MCF 10A (cell line): ENCODE results near the gene TYW3. TPM values are rescaled to one million over a fixed set of nuclear protein-coding genes. Genes with fewer than 3 reads are reported as not detected.

Source experiments
- BruUV-seq: library from RNA; stranded (reverse); fragments of 400-500 nt; replicated peaks from 2 replicates; lab custom pipeline; 2021; lab: Mats Ljungman, UMichigan
- CTCF ChIA-PET: fragments of 300-600 bp; sonication (Branson Sonifier 250); formaldehyde crosslinking; extraction: SDS; loops from one replicate; lab custom pipeline; 2021; ENCODE audit warnings: antibody characterized with exemption, inconsistent platforms; lab: Yijun Ruan, JAX
- POLR2A ChIA-PET: fragments of 300-600, 350-650 bp; sonication (Branson Sonifier 250); formaldehyde crosslinking; extraction: SDS; loops from one replicate; lab custom pipeline; 2020; ENCODE audit warnings: antibody characterized with exemption, inconsistent platforms; lab: Yijun Ruan, JAX
- DNase-seq: peaks from one replicate; pipeline ENCODE4 v3.0.0-alpha.2; 2018; ENCODE audit not compliant: unreplicated experiment
- H3K27ac Mint-ChIP-seq: one replicate; pipeline ENCODE4 v1.8.0; 2022; ENCODE audit warnings: mild to moderate bottlenecking, low read depth, mixed read lengths; ENCODE audit not compliant: unreplicated experiment
- H3K27me3 Mint-ChIP-seq: one replicate; pipeline ENCODE4 v1.8.0; 2022; ENCODE audit warnings: mixed read lengths; ENCODE audit not compliant: insufficient read depth, unreplicated experiment
- H3K36me3 Mint-ChIP-seq: one replicate; pipeline ENCODE4 v1.8.0; 2022; ENCODE audit warnings: mild to moderate bottlenecking, moderate library complexity, mixed read lengths; ENCODE audit not compliant: insufficient read depth, unreplicated experiment
- H3K4me1 Mint-ChIP-seq: one replicate; pipeline ENCODE4 v1.8.0; 2022; ENCODE audit warnings: mixed read lengths; ENCODE audit not compliant: insufficient read depth, unreplicated experiment
- H3K4me3 Mint-ChIP-seq: one replicate; pipeline ENCODE4 v1.8.0; 2022; ENCODE audit warnings: mild to moderate bottlenecking, moderate library complexity, mixed read lengths; ENCODE audit not compliant: unreplicated experiment
- H3K9me3 Mint-ChIP-seq: one replicate; pipeline ENCODE4 v1.8.0; 2022; ENCODE audit warnings: mixed read lengths; ENCODE audit not compliant: unreplicated experiment
- intact Hi-C: fragments of 100-400 bp; cut with micrococcal nuclease; formaldehyde crosslinking; loops from 2 replicates; pipeline ENCODE4 v1.14.1; 2022
- total RNA-seq: library from RNA; stranded (reverse); gene quantifications from 2 replicates; pipeline ENCODE4 v1.2.3, GENCODE V29; 2022
- TF ChIP-seq, protein P1 (sequence below): fragments of 200-600 bp; IDR thresholded peaks from one replicate; pipeline ENCODE4 v1.8.0; 2022; ENCODE audit warnings: antibody characterized with exemption, mild to moderate bottlenecking; ENCODE audit not compliant: unreplicated experiment

The TYW3 gene
- total RNA-seq, 1 experiment from 2014 or later = 22.6 TPM

DNA sequence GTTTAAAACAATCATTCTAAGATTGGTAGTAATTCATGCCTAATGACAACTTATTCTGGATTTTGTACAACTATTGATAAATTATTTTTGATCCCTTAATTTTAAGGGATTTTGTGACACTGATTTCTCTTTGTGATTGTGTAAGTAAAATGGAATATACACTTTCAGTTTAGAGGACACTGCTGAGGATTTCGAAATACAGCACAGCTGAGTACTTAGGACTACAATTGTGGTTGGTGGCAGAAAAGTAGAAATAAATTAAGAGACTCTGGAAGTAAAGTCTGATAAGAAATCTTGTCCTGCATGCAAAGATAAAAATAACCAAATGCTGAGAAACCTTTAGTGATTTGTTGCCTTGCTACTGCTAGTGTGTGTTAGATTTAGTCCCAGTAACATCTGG, 40.0 kb downstream of the TYW3 start:
- CTCF ChIA-PET = interaction anchor here (0.6 to 2.6 kb wide), 7 partner anchors 39 to 437 kb away, joined by 3 to 31 read pairs (median 11); partner anchors contain the start of genes CRYZ and TYW3
- peaks cover 11% of the 10 kb centered on the region for H3K27me3 Mint-ChIP-seq
- no peaks in the 10 kb centered on the region for H3K9me3 Mint-ChIP-seq
- intact Hi-C loops = loop anchor here (1.0 to 10.0 kb wide), 3 partner anchors 280 to 862 kb away; no protein-coding TSS in a partner anchor
- no peak overlapping the region for H3K27ac Mint-ChIP-seq
- TF ChIP-seq, protein P1, sequence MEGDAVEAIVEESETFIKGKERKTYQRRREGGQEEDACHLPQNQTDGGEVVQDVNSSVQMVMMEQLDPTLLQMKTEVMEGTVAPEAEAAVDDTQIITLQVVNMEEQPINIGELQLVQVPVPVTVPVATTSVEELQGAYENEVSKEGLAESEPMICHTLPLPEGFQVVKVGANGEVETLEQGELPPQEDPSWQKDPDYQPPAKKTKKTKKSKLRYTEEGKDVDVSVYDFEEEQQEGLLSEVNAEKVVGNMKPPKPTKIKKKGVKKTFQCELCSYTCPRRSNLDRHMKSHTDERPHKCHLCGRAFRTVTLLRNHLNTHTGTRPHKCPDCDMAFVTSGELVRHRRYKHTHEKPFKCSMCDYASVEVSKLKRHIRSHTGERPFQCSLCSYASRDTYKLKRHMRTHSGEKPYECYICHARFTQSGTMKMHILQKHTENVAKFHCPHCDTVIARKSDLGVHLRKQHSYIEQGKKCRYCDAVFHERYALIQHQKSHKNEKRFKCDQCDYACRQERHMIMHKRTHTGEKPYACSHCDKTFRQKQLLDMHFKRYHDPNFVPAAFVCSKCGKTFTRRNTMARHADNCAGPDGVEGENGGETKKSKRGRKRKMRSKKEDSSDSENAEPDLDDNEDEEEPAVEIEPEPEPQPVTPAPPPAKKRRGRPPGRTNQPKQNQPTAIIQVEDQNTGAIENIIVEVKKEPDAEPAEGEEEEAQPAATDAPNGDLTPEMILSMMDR = no peak
- no peaks in the 10 kb centered on the region for H3K36me3 Mint-ChIP-seq
- H3K4me1 Mint-ChIP-seq = peaks cover 4% of the 10 kb centered on the region
- DNase-seq = peak; percentile 18
- BruUV-seq = no TSS peak
- POLR2A ChIA-PET = no interaction called here
- no peak overlapping the region for H3K4me3 Mint-ChIP-seq

GRCh38 chr1:74773582-74773981, 40.6 kb downstream of the TYW3 start:
- ChIA-PET CTCF (interaction anchor here (0.6 to 4.2 kb wide), 4 partner anchors 40 to 430 kb away, joined by 3 to 35 read pairs (median 6); partner anchors contain the start of genes CRYZ and TYW3), POLR2A (no interaction called here)
- H3K9me3 Mint-ChIP-seq = no peaks in the 10 kb centered on the region
- BruUV-seq = no TSS peak
- no peak overlapping the region for H3K4me3 Mint-ChIP-seq
- intact Hi-C loops = loop anchor here (10.0 kb wide), 1 partner anchor 861 kb away; no protein-coding TSS in a partner anchor
- no peak for DNase-seq
- peaks cover 4% of the 10 kb centered on the region for H3K4me1 Mint-ChIP-seq
- no peak overlapping the region for H3K27ac Mint-ChIP-seq
- no peaks in the 10 kb centered on the region for H3K36me3 Mint-ChIP-seq
- peaks cover 12% of the 10 kb centered on the region for H3K27me3 Mint-ChIP-seq
- TF ChIP-seq, protein P1 = no peak

GRCh38 chr1:74775735-74776134, 42.8 kb downstream of the TYW3 start:
- DNase-seq = no peak
- Mint-ChIP-seq H3K4me1 (peaks cover 4% of the 10 kb centered on the region), H3K27me3 (peaks cover 26% of the 10 kb centered on the region), H3K27ac (no peak overlapping the region), H3K9me3 (no peaks in the 10 kb centered on the region), H3K36me3 (no peaks in the 10 kb centered on the region), H3K4me3 (no peak overlapping the region)
- intact Hi-C loops = loop anchor here (10.0 kb wide), 1 partner anchor 859 kb away; no protein-coding TSS in a partner anchor
- TF ChIP-seq, protein P1 = no peak
- POLR2A ChIA-PET = no interaction called here
- no TSS peak for BruUV-seq
- CTCF ChIA-PET = interaction anchor here (0.7 to 4.2 kb wide), 10 partner anchors 8 to 980 kb away, joined by 3 to 35 read pairs (median 3); no protein-coding TSS in a partner anchor

- Mint-ChIP-seq H3K4me3 (no peak overlapping the region), H3K9me3 (no peaks in the 10 kb centered on the region), H3K4me1 (peaks cover 4% of the 10 kb centered on the region), H3K27me3 (peaks cover 20% of the 10 kb centered on the region), H3K36me3 (no peaks in the 10 kb centered on the region), H3K27ac (no peak overlapping the region)
- ChIA-PET CTCF (interaction anchor here (0.5 to 4.2 kb wide), 3 partner anchors 247 to 426 kb away, joined by 3 to 35 read pairs (median 4); no protein-coding TSS in a partner anchor), POLR2A (no interaction called here)
- TF ChIP-seq, protein P1 = no peak
- no TSS peak for BruUV-seq
- no peak for DNase-seq
- intact Hi-C loops = loop anchor here (10.0 kb wide), 1 partner anchor 857 kb away; no protein-coding TSS in a partner anchor
These were observed 44.6 kb downstream of the TYW3 start for GRCh38 chr1:74777525-74777924.
